Suppressor macrophage (primary cell): ENCODE measurements around the gene DBH.

Experiments
- DNase-seq, 4 experiments: peaks; one replicate each; pipeline ENCODE4 v3.0.0-alpha.2; 2020 to 2022
- total RNA-seq, 17 experiments: gene quantifications; one replicate each; lab custom pipeline; 2026; ENCODE audit warnings: mixed read lengths in 6 of 17, inconsistent platforms in 3 of 17; lab: John Stamatoyannopoulos, UW

DBH gene
- total RNA-seq: 0 to 1.9 (median 0) reads per million in 17 experiments

DNA sequence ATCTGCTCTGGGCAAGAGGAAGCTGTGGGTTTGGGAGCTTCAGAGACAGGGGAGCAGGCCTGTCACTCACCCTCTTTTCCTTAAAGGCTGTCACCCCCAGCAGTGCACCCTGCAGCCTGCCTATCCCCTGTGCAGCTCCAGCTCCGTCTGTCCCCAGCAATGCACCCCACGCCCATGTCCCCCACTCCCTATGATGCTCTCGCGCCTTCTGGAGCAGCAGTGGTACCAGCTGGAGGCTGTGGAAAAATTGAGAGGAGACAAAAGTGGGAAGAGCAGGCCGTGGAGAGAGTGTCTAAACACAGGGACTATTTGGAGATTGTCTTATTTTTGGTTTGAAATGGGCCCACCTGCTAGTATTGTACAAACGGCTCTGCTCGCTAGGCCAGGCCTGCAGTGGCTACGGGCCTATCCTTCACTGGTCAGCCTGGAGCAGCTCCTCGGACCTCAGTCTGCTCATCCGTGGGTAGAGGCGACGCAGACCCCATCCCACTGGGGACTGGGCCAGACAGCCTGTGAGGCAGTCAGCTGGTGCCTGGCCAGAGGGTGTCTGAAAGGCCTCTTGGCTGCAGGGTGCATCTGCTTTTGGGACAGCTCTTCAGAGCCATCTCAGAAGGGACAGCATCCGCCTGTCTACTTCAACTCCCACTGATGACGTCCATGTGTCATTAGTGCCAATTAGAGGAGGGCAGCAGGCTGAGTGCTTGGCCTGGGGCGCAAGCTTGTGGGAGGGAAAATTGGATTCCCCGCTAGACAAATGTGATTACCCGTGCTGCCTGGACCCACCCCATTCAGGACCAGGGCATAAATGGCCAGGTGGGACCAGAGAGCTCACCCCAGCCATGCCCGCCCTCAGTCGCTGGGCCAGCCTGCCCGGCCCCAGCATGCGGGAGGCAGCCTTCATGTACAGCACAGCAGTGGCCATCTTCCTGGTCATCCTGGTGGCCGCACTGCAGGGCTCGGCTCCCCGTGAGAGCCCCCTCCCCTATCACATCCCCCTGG is at the start of gene DBH:
Gene DBH, plus strand, starts transcription at position 831 of the 999 bp plus-strand sequence. Its CDS starts 9 bp downstream, at position 840.
- DNase-seq: no peak

DNA sequence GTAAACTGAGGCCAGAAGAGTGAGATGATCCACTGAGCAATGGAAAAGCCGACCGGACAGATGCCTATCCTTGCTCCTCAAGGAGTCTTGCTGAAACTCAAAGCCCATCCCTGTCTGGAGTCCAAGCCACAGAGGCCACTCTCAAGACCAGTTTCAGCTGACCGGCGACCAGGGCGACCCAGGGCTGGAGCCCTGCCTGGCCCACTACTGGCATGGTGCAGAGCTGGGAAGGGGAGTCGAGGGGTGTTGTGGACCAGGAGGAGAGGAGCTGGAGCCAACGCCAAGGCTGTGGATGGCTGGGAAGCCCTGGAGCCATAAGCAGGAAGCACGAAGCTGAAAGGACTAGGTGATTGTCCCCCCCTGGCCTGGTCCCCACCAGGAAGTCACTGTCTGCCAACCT is 49.1 kb upstream of the DBH start:
- no peak for DNase-seq

DNA sequence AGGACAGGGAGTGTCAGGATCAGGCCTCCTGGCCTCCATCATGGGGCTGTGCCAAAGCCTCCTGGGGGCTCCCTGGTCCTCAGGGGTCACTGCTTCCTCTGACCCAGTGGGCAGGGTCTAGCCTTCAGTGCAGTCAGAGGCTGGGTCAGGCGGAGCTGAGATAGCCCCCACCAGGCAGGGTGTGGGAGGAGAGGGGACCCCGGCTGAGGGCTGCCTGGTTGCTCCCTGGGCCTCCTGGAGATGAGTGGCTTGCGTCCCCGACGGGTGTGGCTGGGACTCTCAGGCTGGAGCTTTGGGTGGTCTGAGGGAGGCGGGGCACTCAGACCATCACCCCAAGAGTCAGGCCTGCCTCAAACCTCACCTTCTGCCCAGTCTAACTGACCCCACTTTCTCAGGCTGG is 48.7 kb upstream of the DBH start:
- DNase-seq: no peak

DNA sequence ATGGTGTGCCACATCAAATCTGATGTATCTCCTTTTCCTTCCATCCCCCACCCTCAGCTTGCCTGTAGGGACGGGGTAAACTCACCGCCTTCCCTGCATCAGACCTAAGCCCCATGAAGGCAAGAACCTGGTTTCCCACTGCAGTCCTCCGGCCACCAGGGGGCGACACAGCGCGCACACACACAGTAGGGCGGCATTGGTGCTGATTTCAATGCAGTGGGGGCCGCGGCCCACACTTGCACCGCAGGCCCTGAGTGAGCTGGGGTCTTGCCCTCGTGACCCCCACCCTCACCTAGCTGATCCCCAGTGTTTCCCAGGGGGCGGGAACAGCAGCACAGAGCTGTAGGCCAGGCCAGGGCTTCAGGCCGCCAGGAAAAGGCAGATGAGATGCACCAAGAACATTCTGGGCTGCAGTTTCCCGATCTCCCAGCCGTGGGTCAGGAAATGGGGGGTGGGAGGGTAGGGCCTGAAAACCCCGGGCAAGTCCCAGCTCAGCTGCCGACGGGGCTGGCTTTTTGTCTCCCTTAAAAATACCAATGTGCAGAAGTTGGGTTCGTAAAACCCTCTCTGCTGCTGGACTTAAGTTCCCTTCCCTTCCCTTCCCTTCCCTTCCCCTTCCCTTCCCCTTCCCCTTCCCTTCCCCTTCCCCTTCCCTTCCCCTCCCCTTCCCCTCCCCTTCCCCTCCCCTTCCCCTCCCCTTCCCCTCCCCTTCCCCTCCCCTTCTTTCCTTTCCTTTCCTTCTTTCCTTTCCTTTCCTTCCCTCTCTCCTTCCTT is 46.5 kb upstream of the DBH start:
- DNase-seq: peak in 3 of 4 experiments; percentile 7 to 24 (median 14)

DNA sequence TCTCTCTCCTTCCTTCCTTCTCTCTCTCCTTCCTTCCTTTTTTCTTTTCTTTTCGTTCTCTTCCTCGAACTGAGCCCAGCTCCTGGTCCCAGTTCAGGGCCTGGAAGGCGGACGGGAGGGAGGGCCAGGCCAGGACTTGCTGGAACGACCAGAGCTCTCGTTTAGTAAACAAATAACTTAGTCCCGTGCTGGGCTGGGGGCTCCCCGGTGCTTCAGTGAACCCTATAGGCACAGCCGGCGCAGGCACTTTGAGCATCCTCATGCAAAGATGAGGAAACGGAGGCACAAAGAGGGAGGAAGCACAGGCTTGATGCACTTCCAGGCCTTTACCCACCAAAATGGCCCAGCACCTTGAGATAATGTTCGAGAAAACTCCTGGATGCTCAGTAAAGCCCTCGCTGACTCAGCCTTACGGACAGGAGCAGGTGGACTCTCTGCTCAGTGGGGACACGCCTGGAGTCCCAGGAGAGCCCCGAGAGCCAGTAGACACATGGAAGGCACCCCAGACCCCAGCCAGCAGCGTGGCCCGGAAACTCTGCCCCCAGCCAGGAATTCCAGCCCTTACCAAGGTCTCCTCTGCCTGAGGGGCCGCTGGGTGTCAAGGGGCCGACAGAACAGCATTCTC is 45.8 kb upstream of the DBH start:
- no peak for DNase-seq

DNA sequence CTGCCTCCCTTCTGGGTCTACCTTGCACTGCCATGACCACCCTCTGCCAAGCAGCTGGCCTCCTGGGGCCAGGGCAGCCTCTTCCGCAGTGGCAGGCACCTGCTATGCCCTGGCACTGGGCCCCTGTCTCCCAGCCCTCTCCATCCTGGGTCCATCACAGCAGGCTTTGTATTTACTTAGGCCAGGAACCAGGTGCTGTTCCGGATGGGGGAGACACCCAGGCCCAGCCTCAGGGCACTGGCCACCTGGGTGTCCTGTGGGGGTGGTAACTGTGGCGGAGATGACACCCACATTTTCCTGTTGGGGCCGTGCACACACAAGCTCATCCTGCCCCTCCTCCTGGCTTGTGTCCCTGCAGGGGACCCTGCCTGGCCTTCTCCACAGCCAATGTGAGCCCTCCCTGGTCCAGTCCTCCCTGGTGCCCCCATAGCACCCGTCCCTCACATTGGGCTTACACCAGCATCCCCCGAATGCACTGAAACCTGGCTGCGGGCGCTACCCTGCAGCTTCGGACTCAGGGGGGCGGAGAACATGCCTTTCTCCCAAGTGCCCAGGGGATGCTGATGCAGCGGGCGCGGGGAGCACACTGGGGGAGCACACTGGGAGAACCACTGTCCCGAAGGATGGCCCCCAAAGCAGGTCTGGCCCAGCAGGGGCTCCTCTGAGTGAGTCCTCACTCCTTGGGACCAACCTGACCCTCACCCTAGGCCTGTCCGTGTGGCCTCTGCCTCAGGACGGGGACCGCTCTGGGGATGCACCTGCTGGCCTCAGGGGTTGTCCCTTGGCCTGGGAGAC is 44.9 kb upstream of the DBH start:
- DNase-seq: no peak

DNA sequence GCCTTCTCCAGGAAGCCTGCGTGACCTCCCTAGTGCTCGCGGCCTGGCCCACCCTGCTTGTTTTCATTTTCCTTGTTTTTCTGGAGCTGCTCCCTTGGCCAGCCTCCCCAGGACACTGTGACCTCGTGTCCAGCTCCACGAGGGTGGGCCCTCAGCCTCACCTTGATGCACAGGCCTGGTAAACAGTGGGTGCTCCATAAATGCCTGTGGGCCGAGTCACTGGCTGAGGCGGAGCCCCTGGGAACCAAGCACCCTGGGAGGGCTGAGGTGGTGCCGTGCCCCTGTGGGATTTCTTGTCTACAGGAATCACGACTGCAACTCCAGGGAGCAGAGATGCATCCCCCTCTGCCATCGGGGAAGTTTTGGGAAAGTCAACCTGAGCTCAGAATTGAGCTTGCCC is 44.2 kb upstream of the DBH start:
- DNase-seq: no peak

DNA sequence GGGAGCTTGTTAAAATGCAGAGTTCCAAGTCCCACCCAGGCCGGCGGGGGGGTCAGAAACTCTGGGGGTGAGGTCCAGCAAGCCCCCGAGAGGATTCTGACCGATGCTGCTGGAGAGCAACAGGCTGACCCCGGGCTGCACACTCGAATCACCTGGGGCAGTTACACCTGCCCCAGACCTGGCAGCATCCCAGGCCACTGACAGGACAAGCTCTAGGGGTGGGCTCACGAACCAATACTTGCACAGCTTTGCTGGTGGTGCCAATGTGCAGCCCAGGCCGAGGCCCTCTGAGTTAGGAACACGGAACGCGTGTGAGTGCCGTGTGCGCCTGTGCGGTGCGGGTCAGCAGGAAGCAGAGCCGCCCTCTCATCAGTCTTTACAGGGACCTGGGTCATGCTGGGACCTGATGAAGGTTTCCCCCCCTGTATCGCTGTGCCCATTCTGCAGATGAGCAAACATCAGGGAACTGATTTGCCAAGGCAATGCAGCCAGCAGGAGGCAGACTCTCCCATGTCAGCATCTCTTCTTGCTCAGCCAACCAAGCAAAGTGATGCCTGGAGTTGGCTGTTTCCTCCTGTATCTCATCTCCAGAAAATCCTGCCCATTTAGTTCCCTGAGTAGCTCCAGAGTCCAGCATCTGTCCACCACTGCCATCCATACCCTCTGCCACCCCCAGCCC is 43.3 kb upstream of the DBH start:
- DNase-seq: peak in 2 of 4 experiments; percentile 4 to 9

DNA sequence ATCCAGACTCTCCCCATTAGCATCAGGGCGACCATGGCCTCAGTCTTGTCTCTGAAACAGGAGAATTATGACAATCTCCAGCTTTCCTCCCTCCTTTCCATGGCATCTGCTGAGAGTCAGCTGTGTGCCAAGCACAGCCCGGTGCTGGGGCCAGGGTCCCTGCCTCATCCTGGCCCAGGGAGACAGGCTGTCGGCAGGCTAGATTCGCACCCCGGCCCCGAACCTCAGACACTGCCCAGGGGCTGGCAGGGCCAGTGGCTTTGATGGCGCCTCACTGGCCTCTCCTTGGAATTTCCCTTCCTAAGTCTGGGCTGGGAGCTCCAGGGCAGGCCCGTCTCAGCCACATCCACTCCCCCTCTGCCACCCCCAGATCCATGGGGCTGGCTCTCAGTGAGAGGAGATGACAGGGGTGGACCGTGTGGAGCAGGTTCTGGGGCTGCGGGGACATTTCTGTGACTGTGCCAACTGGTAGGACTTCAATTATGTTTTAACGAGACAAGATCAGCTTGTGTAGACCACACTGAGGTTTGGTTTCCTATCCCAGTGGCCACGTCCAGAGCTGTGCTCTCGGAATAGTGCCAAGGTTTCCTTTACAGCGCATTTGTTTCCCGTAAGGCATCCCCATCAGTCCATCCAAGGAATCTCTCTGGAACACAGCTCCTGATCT is 42.4 kb upstream of the DBH start:
- DNase-seq: no peak

DNA sequence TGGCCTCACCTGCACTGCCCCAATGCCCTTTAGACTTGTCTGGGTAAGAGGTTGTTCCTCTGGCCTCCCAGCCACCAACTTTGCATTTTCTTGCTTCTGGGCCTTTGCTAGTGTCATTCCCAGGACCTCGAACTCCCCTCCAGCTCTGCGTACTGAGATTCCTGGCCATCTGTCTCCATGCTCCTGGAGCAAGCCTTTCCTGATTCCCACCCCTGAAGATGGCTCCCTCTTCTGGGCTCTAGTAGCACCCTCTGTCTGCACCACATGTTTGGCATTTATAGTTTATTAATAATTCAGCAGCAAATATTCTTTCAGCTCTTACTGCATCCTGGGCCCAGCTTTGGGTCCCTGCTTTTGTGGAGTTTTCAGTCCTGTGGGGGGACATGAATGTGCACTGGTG is 41.9 kb upstream of the DBH start:
- DNase-seq: no peak

DNA sequence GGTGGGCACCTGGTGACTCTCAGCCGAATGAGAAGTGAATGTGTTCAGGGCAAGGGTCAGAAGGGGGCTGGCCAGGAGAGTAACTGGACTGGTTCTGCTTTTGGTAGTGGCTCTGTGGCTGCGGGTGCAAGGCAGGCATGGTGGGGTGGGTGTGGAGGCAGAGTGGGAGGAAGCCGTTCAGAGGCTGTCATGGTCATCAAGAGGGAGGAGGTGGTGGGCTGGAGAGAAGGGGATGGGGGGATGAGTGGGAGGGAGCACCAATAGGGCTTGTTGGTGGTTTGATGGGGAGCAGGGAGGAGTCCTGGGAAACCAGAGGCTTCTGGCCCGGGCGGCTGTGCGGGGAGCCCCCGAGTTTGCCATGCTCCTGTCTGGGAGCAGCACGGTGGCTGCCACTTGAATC is 40.3 kb upstream of the DBH start:
- DNase-seq: no peak

DNA sequence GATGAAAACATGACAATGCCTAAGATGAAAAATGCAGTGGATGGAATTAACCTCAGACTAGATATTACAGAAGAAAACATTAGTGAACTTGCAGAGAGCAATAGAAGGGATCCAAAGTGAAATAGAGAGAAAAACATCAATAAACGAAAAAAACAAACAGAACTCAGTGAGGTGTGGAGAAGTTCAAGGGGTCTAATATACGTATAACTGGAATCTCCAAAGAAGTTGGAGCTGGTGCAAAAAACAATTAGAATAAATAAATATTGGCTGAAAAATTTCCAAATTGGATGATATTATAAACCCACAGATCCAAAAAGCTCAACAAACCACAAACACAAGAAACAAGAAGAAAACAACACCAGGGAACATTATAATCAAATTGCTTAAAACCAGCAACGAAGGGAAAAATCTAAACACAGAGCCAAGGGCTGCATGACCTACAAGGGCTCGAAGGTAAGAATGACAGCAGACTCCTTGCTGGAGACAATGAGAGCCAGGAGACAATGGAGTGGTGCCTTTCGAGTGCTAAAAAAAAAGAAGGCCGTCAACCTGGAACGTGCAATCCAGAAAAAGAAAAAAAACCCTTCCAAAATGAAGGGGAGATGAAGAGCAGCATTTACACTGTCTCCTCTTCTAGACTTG is 38.7 kb upstream of the DBH start:
- DNase-seq: no peak

DNA sequence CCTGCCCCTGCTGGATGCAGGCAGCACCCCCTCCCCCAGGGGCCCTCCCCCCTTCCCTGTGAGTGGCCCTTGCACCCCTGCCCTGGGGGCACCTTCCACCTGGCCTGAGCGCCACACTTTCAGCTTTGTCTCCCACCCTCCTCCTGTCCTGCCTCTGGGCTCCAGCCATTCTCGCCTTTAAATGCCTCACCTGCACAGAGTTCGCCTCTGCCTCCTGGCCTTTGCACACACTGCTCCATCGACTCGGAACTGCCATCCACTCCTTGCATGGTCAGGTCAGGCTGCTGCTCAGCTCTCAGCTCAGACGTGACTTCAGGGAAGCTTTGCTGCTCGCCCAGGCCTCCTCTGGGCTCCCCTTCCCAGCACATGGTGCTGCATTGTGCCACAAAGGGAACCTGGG is 37.2 kb upstream of the DBH start:
- no peak for DNase-seq

DNA sequence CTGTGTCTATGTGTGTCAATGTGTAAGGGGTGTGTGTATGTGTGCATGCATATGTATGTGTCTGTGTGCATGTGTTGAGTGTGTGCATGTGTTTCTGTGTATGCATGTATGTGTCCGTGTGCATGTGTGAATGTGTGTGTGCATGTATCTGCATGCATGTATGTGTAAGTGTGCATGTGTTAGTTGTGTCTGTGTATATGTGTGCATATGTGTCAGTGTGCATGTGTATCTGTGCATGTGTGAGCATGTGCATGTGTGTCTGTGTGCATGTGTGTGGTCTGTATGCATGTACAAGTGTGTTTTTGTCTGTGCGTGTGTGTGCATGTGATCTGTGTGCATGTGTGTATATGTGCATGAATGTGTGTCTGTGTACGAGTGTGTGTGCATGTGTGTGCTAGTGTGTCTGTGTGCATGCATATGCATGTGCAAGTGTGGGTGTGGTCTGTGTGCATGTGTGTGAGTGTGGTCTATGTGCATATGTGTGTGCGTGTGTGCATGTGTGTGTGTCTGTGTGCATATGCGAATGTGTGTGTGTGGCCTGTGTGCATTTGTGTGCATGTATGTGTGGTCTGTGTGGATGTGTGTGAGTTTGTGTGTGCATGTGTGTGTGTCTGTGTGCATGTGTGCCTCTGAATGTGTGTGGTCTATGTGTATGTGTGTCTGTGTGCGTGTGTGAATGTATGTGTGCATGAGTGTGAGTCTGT is 36.5 kb upstream of the DBH start:
- no peak for DNase-seq

DNA sequence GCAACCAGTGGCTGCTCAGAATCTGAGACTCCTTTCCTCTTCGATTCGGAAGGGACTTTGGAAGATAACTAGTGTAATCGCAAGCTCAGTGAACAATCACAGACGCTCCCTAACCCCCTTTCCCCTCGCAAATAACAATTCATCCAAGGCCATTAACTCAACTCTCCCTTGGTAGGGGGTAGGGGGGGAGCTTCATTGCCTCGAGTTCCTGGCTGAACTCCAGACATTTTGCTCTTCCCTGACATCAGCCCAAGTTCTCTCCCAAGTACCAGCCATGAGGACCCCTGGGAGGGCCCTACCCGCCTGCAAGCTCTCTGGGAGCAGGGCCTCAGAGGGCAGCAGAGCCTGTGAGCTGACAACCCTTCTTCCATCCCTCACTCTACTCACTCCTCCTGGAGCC is 35.4 kb upstream of the DBH start:
- DNase-seq: no peak

DNA sequence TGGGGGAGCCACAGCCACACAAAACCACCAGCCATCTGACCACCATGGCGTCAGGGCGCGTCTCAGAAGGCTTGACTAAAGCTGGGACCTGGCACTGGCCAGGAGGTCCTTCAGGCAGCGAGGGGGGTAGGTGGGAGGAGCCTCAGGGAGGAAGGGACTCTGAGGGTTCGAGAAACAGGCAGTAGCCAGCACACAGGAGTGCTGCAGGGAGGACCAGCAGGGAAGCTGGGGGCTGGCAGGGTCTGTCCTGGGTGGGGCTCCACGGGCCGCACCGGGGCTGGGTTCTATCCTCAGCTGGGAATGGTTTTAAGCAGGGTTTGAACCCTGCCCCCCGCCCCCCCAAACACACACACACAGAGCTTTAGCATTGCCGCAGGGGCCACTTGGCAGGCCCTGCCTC is 34.4 kb upstream of the DBH start:
- DNase-seq: no peak

DNA sequence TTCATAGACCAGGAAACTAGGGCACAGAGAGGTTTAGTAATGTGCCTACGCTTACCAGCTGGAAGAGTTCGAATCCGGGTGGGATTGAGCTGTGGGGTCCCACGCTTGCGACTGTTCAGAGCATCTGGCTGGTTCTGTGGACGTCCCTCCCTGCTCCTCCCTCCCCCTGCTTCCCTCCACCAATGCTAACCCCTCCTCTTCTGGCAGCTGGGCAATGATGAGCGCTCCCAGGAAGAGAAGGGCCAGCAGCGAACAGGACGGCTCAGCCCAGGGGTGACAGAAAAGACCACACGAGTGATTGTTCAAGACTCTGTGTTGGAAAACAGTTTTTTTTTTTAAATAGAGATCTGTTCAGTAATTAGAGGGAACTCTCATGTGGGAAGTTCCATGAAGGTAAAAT is 33.9 kb upstream of the DBH start:
- DNase-seq: no peak

DNA sequence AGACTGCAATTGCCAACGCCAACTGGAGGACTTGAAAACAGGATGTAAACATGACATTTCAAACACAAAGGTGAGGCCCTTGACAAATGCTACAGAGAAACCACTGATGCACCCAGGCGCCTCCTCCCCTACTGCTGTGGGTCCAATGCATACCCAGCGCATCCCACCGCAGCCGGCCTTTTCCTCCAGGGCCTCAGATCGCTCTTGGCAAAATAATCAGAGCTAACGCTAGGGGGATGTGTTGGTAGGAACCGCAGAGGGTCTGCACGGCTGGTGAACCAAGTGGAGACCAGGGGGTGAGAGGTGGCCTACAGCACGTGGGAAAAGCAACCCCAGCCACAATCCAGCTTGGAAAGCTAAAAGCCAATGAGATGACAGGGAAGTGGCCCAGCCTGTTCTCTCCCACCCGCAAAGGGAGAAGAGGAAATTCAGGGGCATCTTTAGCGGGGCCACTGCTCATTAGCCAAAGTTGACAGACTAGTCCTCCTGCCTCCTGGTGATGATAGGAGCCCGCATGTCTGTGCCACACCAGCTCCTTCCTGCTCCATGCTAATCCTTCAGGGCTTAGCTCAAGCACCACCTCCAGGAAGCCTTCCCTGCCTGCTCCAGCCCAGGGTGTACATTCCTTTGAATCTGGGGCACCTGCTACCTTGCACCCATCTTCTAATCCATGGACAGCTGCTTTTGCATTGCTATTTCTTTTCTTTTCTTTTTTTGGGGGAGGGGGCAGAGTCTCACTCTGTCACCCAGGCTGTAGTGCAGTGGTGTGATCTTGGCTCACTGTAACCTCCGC is 32.8 kb upstream of the DBH start:
- DNase-seq: no peak

DNA sequence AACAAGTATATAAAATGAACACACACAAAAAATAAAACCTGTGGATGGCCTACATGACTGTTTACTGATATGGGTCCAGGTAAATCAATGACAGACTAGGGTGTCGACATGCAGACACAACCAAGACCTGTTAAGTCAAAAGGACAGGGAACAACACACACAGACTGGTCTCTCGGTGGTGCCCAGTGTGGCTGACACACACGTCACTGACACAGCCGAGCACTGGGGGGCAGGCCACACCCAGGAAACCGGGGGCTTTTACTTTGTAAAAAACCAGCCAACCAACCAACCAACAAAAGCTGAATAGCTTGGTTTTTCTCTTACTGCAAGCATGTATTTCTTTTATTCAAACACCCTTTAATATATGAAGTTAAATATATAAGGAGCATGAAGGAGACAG is 31.9 kb upstream of the DBH start:
- DNase-seq: peak in 1 of 4 experiments; percentile 8
